A673 (cell line): Measurements from ENCODE around the gene ETS2. TPM values are rescaled to one million over a fixed set of nuclear protein-coding genes. Genes with fewer than 3 reads are reported as not detected.

ENCODE experiments used
- BruUV-seq: library from RNA; stranded (reverse); fragments of 400-500 nt; replicated peaks from 2 replicates; lab custom pipeline; 2021; lab: Mats Ljungman, UMichigan
- CTCF ChIA-PET: fragments of 300-600 bp; sonication (Branson Sonifier 250); formaldehyde crosslinking; loops from one replicate; lab custom pipeline; 2022; ENCODE audit warnings: antibody characterized with exemption; lab: Charles Lee
- POLR2A ChIA-PET: fragments of 300-600 bp; sonication (Branson Sonifier 250); formaldehyde crosslinking; loops from one replicate; lab custom pipeline; 2022; ENCODE audit warnings: antibody characterized with exemption; ENCODE audit not compliant: low non-redundant PET; lab: Charles Lee
- DNase-seq: peaks from one replicate; pipeline ENCODE4 v3.0.0-alpha.2; 2015; ENCODE audit warnings: low spot score
- H3K27ac ChIP-seq: fragments of 200-600 bp; sonication (generic); 2 replicates; pipeline ENCODE4 v1.5.1; 2016; ENCODE audit warnings: mixed run types, low read depth, mild to moderate bottlenecking, mixed read lengths, antibody characterized with exemption, low read length; ENCODE audit not compliant: poor library complexity, severe bottlenecking
- H3K27me3 ChIP-seq: fragments of 200-600 bp; sonication (generic); replicated peaks from 2 replicates; pipeline ENCODE4 v1.6.1; 2017; ENCODE audit warnings: mixed run types, low read depth, mild to moderate bottlenecking, mixed read lengths, antibody characterized with exemption, low read length; ENCODE audit not compliant: insufficient read depth, poor library complexity
- H3K36me3 ChIP-seq: fragments of 200-600 bp; sonication (generic); 2 replicates; pipeline ENCODE4 v1.6.1; 2016; ENCODE audit warnings: mixed run types, mild to moderate bottlenecking, mixed read lengths, antibody characterized with exemption, low read length; ENCODE audit not compliant: insufficient read depth, poor library complexity, severe bottlenecking
- H3K4me1 ChIP-seq: fragments of 200-600 bp; sonication (generic); 2 replicates; pipeline ENCODE4 v1.6.1; 2017; ENCODE audit warnings: mixed run types, mild to moderate bottlenecking, mixed read lengths, antibody characterized with exemption, low read length; ENCODE audit not compliant: insufficient read depth, poor library complexity, severe bottlenecking
- H3K4me3 ChIP-seq: fragments of 200-600 bp; sonication (generic); 2 replicates; pipeline ENCODE4 v1.5.1; 2016; ENCODE audit warnings: low read depth, mixed run types, mild to moderate bottlenecking, mixed read lengths, low read length; ENCODE audit not compliant: poor library complexity, severe bottlenecking
- H3K9me3 ChIP-seq: fragments of 200-600 bp; sonication (generic); 2 replicates; pipeline ENCODE4 v1.6.1; 2016; ENCODE audit warnings: mixed run types, low read depth, mild to moderate bottlenecking, mixed read lengths, antibody characterized with exemption, low read length; ENCODE audit not compliant: poor library complexity, severe bottlenecking
- CTCF ChIP-seq: fragments of 300-800, 200-600 bp; sonication (generic); conservative IDR thresholded peaks from 2 replicates; pipeline ENCODE4 v1.5.1; 2017; ENCODE audit warnings: low read depth, mild to moderate bottlenecking, antibody characterized with exemption, low read length, moderate library complexity, mixed read lengths
- EZH2 ChIP-seq: fragments of 200-600 bp; sonication (generic); IDR thresholded peaks from 2 replicates; pipeline ENCODE4 v1.6.1; 2017; ENCODE audit warnings: borderline replicate concordance, low read depth, mild to moderate bottlenecking, mixed read lengths, antibody characterized with exemption, low read length; ENCODE audit not compliant: poor library complexity, severe bottlenecking
- intact Hi-C: fragments of 100-400 bp; cut with micrococcal nuclease; formaldehyde crosslinking; loops from one replicate; pipeline ENCODE4 v1.10.0; 2022; ENCODE audit not compliant: unreplicated experiment
- total RNA-seq: library from RNA; stranded (reverse); gene quantifications from 2 replicates; pipeline ENCODE4 v1.2.3, GENCODE V29; 2021

Gene ETS2
- total RNA-seq, 1 experiment from 2014 or later, result 45.6 TPM

DNA sequence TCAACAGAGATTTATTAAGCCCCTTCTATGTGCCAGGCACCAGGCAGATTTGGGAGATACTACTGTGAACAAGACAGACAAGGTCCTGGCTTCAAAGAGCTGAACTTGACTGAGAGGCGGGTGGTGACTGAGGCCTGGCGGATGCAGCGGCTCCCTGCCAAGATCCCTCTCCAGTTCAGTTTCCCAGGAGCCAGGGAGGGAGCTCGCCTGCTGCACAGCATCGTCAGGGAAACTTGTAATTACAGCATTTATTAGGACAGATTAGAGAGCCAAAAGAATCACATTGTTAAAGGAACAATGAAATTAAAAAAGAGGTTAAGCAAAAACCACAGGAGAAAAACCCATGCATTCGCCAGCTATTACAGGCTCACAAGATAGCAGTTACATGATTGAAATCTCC, 55.3 kb downstream of the ETS2 start:
- no peak for TF ChIP-seq CTCF
- no peak for TF ChIP-seq EZH2
- Histone ChIP-seq H3K4me1 (no peaks in the 10 kb centered on the region), H3K36me3 (no peaks in the 10 kb centered on the region), H3K27me3 (no peaks in the 10 kb centered on the region), H3K4me3 (no peak overlapping the region), H3K9me3 (no peaks in the 10 kb centered on the region), H3K27ac (no peak overlapping the region)
- ChIA-PET POLR2A (no interaction called here), CTCF (no interaction called here)
- DNase-seq, result no peak
- no TSS peak for BruUV-seq
- intact Hi-C loops, result no loop called here

DNA sequence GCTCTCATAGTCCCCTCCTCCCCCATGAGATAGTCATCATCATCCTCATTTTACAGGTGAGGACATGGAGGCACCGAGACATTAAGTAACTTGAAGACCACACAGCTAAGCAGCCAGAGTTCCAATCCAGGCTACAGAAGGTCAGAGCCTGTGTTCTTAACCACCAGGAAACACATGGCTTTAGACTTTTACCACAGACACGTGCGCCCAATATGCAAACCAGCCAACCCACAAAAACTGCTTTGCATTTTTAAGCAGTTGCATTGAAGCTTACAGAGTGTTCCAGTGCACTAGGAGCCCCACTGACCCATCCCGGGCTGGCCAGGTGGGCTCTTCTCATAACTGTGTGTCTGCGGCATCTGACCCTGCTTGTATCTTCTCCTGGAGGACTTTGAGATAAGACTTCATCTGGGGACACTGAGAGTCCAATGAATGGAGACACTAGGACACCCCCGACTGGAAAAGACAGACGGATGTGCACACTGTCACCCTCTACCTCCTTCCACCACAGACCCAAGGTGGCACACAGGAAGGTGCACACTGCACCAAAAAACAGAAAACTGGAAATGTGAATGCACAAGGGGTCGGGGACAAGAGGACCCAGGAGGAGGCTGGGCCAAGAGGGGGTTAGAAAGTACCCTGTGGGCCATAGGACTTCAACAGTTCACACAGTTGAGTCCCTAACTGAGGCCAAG, 56.4 kb downstream of the ETS2 start:
- no peak for TF ChIP-seq EZH2
- TF ChIP-seq CTCF, result no peak
- Histone ChIP-seq H3K9me3 (no peaks in the 10 kb centered on the region), H3K27ac (no peak overlapping the region), H3K4me1 (no peaks in the 10 kb centered on the region), H3K36me3 (no peaks in the 10 kb centered on the region), H3K27me3 (no peaks in the 10 kb centered on the region), H3K4me3 (no peak overlapping the region)
- ChIA-PET CTCF (no interaction called here), POLR2A (no interaction called here)
- intact Hi-C loops, result no loop called here
- no peak for DNase-seq
- BruUV-seq, result no TSS peak

DNA sequence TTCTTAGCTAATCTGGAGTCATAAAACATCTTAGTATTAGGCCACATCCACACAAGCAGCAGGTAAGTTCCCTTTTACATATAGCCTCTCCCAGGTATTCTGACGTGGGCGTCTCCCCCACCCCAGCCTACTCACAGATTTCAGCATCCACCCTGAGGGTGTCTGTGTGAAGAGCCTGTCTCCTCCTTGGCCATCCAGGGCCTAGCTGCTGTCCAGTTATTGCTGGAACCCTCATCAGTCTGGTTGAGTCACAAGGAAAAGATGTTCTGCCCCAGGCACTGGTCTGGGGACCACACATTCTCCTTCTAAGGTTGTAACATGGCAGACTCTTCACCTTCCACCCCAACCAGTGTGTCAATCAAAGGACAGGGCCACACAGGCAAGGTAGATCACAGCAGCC, 57.6 kb downstream of the ETS2 start:
- Histone ChIP-seq H3K4me1 (no peaks in the 10 kb centered on the region), H3K27ac (no peak overlapping the region), H3K27me3 (no peaks in the 10 kb centered on the region), H3K36me3 (no peaks in the 10 kb centered on the region), H3K9me3 (no peaks in the 10 kb centered on the region), H3K4me3 (no peak overlapping the region)
- POLR2A ChIA-PET, result no interaction called here
- BruUV-seq, result no TSS peak
- intact Hi-C loops, result no loop called here
- CTCF ChIA-PET, result no interaction called here
- DNase-seq, result no peak
- no peak for TF ChIP-seq CTCF
- TF ChIP-seq EZH2, result no peak
